ENCODE results near the gene LIPG.
"Not testable (repeated sequence)": the region's sequence is repeated elsewhere in the genome, so short reads cannot be mapped to it uniquely, and the experiment has no call there.

LIPG gene

DNA sequence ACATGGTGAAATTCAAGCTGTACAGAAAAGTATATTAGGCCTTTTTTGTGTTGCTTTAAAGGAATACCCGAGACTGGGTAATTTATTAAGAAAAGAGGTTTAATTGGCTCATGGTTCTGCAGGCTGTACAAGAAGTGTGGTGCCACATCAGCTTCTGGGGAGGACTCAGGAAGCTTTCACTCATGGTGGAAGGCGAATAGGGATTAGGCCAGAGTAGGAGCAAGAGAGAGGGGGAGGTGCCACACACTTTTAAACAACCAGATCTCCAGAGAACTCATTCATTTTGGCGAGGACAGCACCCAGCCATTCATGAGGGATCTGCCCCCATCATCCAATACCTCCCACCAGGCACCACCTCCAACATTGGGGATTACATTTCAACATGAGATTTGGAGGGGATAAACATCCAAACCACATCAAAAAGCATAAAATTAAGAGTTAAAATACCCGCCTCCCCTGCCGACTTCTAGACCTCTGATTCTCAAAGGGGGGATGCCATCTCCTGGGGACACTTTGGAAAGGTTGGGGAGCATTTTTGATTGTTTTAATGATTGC lies 15.1 kb upstream of the LIPG start:
- no peak for DNase-seq (ENCODE audit: low read depth in 2 of 2)

DNA sequence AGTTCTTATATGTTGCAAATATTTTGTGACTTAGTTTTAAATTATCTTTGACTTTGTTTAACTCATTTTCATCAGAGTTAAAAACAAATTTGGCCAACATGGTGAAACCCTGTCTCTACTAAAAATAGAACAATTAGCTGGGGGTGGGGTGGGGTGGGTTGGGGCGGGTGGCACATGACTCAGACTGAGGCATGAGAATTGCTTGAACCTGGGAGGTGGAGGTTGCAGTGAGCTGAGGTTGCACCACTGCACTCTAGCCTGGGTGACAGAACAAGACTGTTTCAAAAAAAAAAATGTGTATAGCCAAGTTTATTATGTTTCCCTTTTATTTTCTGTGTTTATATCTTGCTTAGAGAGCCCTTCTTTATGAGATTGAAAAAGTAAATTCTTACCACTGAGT lies 14.2 kb upstream of the LIPG start:
- no peak for DNase-seq (ENCODE audit: low read depth in 2 of 2)

DNA sequence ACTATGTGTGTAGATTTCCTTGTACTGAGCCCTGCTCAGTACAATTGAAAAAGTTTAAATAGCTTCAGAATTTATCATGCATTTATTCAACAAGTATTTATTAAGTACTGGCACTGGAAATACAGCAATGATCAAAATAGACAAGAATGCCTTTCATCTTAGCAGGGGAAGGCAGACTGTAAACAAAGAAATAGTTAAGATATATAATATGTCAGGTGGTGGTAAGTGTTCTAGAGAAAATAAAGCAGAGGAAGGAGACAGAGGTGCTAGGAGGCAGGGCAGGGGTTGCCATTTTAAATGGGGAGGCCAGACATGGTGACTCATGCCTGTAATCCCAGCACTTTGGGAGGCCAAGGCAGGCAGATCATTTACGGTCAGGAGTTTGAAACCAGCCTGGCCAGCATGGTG lies 13.6 kb upstream of the LIPG start:
- DNase-seq (ENCODE audit: low read depth in 2 of 2), result no peak

DNA sequence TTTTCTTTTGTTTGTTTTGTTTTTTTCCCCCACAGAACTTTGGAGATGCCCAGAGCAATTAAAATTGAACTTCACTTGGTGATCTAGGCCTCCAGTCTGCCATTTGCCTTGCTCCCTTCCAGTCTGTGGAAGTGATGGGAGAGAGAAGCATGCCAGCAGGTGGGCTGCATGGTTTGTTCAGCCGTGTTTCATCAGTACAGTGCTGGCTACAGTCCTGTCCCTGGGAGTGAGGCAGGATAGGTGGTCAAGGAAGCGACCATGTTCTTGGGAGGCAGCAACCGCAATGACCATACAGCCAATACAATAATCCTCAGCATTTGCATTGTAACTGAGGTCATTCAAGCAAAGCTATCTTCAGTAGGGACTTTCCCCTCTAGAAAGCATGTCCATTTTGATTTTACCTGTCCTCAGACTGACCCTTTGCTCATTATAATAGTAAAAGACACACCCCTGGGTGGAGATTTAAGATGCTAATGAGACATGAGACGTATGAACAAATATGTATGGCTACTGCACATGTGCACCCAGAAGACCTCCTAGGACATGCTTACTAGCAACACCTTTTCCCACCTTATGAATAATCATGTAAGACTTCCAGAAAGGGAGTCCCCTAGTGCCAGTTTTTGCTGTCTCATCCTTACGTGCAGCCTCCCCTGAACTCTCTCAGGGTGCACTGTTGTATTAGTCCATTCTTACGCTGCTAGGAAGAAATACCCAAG lies 11.1 kb upstream of the LIPG start:
- DNase-seq (ENCODE audit: low read depth in 2 of 2), result no peak

DNA sequence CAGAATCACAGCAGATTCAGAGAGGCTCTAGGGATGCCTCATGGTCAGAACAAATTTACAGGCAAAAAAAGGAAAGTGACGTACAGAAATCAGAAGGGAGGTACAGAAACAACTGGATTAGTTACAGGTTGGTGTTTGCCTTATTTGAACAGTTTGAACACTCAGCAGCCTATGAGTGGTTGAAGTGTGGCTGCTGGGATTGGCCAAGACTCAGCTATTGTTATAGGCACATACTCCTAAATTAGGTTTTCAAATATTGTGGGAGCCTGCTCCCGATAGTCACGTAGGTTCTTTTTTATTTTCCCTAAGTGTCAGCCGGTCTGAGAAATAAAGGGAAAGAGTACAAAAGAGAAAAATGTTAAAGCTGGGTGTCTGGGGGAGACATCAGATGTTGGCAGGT lies 8.9 kb upstream of the LIPG start:
- no peak for DNase-seq (ENCODE audit: low read depth in 2 of 2)

DNA sequence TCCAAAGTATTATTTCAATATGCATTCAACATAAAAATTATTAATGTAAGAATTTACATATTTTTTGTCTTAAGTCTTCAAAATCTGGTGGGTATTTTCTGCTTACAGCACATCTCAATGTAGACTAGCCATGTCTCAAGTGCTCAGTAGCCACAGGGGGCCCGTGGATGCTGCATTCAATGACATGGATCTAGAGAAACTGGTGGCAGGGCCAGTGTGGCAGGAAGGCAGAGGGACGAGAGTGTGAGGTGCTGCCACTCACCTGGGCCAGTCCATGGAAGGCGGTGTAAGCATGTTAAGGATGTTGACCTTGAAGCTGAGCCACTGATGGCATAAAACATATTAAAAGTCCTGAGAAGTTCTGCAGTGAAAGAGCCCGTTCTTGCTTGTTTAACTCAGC lies 6.2 kb upstream of the LIPG start:
- no peak for DNase-seq (ENCODE audit: low read depth in 2 of 2)

DNA sequence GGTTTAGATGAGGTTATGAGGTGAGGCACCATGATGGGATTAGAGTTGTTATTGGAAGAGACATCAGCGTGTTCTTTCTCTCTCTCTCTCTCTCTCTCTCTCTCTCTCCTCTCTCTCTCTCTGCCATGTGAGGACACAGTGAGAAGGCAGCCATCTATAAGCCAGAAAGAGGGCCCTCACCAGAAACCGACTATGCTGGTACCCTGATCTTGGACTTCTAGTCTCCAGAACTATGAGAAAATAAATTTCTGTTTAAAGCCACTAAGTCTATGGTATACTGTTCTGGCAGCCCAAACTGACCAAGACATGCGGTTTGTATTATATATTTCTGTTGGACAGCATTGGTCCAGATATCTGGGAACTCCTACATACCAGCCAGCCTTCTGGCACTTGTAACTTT lies 3.5 kb upstream of the LIPG start:
- DNase-seq (ENCODE audit: low read depth in 2 of 2), result no peak

DNA sequence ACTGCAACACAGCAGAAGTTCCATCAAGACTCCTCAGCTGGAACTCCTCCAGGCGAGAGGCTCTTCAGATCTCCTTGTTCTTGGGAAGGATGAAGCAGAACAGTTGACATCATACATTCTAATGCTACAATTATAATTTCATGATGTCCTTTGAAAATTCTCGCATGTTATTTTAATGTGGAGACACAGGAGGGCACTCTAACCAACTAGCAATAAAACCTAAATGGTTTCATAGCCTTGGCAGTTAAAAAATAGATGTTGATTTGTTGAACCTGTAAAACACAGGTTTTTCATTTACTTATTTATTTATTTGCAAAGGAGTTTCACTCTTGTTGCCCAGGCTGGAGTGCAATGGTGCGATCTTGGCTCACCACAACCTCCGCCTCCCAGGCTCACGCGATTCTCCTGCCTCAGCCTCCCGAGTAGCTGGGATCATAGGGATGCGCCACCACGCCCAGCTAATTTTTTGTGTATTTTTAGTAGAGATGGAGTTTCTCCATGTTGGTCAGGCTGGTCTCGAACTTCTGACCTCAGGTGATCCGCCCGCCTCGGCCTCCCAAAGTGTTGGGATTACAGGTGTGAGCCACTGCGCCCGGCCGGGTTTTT lies 2.4 kb upstream of the LIPG start:
- DNase-seq (ENCODE audit: low read depth in 2 of 2), result not testable (repeated sequence)

DNA sequence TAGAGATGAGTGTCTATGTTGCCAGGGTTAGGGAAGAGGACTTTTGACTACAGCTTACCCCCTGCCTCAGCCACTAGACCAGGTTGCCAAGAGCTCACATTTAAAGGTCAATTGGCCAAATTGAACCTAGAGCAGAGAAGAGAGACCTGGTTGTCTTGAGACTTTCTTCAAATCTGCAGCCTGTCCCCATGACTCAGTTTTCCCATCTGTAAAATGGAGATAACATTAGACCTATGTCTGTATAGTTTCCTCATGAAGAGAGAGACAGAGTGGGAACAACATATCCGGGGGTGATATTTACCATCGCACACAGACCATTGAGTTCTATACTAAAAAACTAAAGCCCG lies 1.6 kb upstream of the LIPG start:
- DNase-seq (ENCODE audit: low read depth in 2 of 2), result no peak

DNA sequence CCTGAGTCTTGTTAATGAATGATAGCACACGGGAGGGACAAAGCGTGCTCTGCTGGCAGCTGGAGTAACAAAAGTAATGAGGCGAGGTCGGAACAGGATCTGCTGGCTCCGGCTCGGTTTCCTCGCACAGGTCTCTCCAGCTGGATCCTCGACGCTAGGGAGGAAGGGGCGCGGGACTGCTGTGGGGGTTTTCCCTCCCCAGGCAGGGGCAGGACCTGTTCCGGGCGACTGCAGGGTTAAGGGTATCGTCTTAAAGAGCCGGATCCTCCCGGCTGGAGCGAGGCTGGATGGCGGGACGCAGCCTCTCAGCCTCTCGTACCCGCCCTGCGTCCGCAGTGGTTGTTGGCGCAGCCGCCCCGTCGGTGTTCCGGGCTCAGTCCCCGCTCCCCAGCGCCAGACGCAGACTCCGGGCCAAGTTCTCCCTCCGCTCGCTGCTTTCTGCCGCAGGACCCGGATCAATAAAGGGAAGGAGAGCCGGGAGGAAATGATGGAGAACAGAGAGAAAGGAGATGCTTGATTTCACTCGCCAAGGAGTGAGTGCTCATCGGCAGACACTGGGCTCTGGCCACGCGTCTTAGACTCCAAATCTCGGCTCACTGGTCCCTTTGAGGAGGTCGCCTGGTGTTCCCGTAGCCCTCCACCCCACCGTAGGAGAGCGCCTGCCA lies 1.1 kb upstream of the LIPG start:
- no peak for DNase-seq (ENCODE audit: low read depth in 2 of 2)

DNA sequence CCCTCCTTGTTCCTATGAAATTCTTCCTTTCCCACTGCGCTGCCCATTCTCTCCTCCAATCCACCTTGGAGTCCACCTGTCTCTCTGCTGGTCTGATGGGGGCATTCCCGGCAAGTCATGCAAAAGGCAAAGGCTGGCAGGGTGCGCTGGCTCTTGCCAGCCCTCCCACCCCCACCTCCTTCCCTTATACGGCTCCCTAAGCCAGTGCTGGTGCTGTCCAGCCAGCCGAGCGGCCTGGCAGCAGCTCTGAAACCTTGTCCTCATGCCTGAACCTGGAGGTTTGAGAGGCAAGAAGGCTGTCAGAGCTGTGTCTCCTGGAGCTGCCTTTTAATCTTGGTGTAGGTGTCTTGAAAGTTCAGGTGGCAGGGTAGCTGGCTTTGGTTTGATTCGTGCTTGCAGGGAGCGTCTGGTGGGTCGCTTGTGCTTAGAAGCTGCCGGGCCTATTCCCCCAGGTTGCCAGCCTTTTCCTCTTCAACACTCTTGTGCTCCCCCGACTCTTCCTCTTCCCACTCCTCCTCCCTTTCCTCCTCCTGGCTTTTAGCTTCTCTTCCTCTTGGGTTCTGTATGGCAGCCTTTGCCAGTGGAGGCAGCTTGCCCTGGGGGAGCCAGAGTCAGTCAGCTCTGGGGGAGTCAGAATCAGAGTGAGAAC lies 748 bp downstream of the LIPG start:
- no peak for DNase-seq (ENCODE audit: low read depth in 2 of 2)

DNA sequence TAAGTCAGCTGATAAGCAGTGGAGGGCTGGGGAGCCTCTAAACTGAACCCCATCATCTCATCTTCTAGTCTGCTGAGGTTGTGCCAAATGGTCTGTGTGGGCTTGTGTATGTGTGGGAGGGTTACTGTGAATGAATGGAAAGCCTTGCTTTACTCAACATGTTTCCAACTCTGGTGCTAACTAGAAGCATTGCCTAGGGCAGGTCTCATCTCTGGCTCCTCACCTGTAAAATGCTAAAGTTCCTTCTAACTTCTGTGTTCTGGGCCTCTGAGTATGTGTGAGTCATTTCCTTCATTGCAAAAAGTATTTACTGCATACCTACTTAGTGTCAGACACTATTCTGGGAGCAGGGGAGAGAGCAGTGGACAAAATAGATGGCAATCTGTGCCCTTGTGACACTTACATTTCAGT lies 1.3 kb downstream of the LIPG start:
- DNase-seq (ENCODE audit: low read depth in 2 of 2), result no peak

DNA sequence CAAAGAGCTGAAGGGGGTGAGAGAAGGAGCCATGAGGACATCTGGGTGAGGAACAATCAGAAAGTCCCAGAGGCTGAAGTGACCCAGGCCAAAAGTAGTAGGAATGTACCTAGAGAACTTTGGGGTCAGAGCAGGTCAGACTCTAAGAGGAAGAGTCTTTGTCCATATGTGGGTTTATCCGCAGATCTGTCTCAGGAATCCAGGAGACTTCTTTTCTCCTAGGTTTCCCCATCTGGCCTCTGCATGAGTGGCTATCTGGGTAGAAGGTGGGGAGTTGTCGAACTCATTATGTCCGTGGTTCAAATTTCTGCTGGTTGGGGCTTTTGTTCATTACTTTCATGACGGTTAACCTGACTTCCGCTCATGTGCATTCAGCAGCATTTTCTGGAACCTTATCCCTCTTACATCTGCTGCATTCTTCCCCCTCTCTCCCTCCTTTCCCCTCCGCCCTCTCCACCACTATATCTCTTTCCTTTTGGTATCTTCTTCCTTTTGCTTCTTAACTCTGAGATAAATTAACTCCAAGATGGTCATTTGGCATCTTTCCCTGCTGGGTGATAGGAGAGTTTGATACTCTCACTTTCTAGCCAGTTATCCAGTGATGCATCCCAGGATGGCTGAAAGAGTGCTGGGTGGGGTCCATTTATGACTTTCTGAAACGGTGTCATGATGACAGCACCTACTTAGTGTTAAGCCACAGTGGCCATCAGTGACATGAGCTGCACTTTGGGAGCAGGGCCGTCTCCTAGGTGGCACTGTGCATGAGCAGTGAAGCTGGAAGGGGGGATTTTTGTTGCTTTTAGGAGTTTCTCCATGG lies 2.1 kb downstream of the LIPG start:
- no peak for DNase-seq (ENCODE audit: low read depth in 2 of 2)

DNA sequence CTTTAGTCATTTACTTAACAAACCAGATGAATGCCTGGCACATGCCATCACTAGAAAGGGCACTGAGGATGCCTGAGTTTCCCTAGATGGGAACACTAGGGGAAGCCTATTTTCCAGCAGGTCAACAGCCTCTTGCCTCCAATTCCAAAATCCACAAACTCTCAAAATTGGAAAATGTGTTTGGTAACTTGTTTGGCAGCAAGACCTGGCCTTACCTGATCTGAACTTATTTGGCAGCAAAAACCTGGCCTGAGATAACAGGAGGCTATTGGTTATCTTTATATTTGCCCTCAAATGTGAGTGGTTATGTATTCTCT lies 2.6 kb downstream of the LIPG start:
- no peak for DNase-seq (ENCODE audit: low read depth in 2 of 2)

DNA sequence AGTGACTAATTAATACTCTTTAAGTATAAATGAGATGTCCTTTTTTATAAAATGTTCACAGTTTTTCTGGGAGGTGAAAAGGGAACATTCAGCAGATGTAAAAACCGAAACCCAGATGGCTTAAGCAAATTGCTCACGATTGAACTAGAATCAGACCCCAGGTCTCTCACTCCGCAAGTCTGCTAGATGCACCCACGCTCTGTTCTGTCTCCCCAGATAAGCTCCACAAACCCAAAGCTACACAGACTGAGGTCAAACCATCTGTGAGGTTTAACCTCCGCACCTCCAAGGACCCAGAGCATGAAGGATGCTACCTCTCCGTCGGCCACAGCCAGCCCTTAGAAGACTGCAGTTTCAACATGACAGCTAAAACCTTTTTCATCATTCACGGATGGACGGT lies 3.2 kb downstream of the LIPG start:
- no peak for DNase-seq (ENCODE audit: low read depth in 2 of 2)

DNA sequence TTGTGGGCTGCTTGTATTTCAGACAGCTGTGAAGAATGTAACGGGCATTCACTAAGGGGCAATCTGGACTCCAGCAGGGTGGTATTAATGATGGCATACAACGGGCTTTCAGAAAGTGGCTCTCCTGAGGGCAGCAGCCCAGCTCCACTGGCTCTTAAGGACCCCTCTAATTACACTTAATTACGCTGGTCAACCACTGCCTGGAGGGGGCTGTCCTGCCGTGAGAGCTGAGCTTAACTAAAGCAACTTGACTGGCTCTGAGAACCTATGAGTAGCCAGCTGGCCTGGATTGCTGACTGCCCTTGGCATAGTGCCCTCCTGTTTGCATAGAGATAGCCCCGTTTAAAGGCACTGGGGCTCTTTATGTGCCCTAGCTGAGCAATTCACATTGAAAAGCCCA lies 3.8 kb downstream of the LIPG start:
- no peak for DNase-seq (ENCODE audit: low read depth in 2 of 2)

DNA sequence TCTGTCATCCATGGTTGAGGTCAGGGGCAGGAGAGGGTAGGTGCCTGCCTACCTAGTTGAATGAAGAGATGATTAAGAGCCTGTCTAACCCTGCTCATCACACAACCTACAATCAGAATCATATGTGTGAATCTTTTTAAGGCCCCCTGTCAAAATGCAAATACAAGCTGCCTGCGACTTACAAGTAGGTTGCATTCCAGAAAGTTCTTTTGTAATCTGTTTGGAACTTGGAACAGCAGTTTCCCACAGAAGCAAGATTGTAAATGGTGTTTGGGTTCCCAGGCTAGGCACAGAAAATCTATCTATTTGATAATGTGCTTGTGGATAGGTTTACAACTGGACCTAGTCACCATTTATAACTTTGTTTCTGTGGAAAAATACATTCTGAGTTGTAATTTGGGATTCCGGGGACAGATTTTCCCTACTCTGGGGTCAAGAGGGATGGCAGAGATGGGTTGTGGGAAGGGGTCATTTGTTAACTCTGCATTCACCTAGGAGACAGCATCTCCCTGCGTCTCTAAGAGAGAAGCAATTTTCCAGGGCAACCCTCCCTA lies 4.4 kb downstream of the LIPG start:
- DNase-seq (ENCODE audit: low read depth in 2 of 2), result no peak

DNA sequence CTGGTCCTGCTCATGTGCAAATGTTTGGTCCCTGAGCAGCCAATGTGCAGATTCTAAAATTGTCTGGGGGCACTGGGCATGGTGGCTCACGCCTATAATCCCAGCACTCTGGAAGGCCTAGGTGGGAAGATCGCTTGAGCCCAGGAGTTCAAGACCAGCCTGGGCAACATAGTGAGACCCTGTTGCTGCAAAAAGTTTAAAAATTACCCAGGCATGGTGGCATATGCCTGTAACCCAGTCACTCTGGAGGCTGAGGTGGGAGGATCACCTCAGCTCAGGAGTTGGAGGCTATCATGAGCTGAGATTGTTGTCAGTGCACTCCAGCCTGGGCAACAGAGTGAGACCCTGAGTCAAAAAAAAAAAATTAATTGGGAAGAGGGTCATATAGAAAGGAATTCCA lies 5.1 kb downstream of the LIPG start:
- no peak for DNase-seq (ENCODE audit: low read depth in 2 of 2)

DNA sequence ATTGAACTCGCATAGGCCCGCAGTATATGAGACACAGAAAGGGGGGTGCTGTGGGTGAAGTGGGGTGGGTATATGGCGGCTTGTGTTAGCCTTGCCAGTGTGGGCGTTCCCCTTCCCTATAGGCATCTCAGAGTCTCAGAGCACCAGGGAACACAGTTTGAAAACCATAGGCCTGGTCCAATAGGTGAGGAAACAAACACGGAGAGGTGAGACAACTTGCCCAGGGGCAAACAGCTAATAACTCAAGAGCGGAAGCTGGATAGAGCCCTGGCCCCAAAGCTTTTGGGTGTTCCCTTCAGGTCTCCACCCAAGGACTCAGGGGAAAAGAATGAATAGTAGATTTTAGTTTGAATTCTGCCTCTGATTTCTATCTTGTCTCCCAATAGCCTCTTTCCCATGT lies 7.9 kb downstream of the LIPG start:
- no peak for DNase-seq (ENCODE audit: low read depth in 2 of 2)

DNA sequence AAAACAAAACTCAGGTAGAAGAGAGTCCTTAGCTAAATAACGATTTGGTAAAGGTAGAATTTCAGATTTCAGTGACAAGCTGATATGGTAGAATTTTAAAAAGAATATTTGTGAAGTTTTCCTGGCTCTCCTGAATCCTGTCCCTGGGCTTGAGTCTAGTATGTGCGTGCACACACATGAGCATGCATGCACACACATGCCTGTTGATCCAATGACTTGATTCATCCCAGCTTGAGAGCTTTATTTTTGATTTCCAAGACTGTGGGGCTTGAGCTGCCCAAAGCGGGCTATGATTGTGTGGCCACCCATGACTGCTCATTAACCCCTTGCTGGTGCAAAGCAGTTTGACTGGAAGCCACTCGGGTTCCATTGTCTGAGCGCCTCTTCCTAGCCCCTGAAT lies 9.0 kb downstream of the LIPG start:
- no peak for DNase-seq (ENCODE audit: low read depth in 2 of 2)

DNA sequence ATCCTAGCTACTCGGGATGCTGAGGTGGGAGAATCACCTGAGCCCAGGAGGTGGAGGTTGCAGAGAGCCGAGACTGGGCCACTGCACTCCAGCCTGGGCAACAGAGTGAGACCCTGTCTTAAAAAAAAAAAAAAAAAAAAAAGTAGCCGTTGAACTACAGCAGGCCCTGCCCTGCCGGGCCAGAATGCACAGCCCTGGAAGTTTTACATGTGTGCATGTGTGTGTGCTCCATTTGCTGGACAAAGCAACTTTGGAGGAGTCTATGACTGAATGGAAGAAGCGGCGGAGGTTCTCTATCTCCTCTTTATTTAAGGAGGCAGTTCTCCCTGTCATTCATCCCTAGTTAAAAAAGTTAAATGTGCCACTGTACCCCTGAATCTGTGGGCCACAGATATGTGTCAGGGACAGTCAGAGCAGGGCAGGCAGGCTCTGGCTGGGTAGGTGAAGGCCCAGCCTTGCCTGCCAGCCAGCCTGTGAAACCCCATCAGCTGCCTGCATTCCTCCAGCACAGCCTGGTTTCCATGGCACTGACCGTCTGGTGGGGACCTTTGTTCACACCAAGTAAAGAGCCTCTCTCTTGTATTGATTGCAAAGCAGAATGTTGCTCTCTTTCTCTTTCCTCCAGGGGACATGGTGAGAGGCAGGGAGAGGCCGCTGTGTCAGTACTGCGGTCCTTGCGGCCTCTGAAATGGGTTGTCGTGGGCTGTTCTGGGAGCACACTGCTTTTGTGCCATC lies 10.9 kb downstream of the LIPG start:
- no peak for DNase-seq (ENCODE audit: low read depth in 2 of 2)
